Mesenchymal stem cell (in vitro differentiated cells and primary cell): ENCODE results near the gene RGP1.

ENCODE experiments used
- DNase-seq: peaks from one replicate; pipeline ENCODE4 v3.0.0-alpha.2; 2013
- H2AFZ ChIP-seq: one replicate; pipeline ENCODE4 v1.6.1; 2013; ENCODE audit warnings: low read depth, mild to moderate bottlenecking, control low read depth, inconsistent platforms, low read length, moderate library complexity
- H2AK5ac ChIP-seq: 2 replicates; pipeline ENCODE4 v1.6.1; 2013; ENCODE audit warnings: low read length, moderate library complexity, mild to moderate bottlenecking, inconsistent platforms; ENCODE audit not compliant: severe bottlenecking
- H2BK120ac ChIP-seq: one replicate; pipeline ENCODE4 v1.6.1; 2013; ENCODE audit warnings: low read depth, mild to moderate bottlenecking, inconsistent platforms, low read length, moderate library complexity
- H2BK12ac ChIP-seq, 2 experiments: one replicate each; pipeline ENCODE4 v1.6.1; 2013; ENCODE audit warnings: inconsistent platforms in 2 of 2, low read length in 2 of 2, mild to moderate bottlenecking in 2 of 2, moderate library complexity in 2 of 2, control low read depth in 1 of 2
- H2BK15ac ChIP-seq: one replicate; pipeline ENCODE4 v1.6.1; 2013; ENCODE audit warnings: mild to moderate bottlenecking, low read depth, inconsistent platforms; ENCODE audit not compliant: poor library complexity, severe bottlenecking
- H2BK5ac ChIP-seq: 2 replicates; pipeline ENCODE4 v1.6.1; 2013; ENCODE audit warnings: low read depth, mild to moderate bottlenecking, low read length, control low read depth, inconsistent platforms; ENCODE audit not compliant: poor library complexity, severe bottlenecking
- H3K14ac ChIP-seq, 2 experiments: one replicate each; pipeline ENCODE4 v1.6.1; 2013; ENCODE audit warnings: inconsistent platforms in 2 of 2, low read length in 2 of 2, control low read depth in 1 of 2, mild to moderate bottlenecking in 1 of 2, moderate library complexity in 1 of 2
- H3K18ac ChIP-seq, 2 experiments: one replicate each; pipeline ENCODE4 v1.6.1; 2013; ENCODE audit warnings: inconsistent platforms in 2 of 2, low read length in 2 of 2, control low read depth in 1 of 2, low read depth in 1 of 2, mild to moderate bottlenecking in 1 of 2
- H3K23ac ChIP-seq, 2 experiments: one replicate each; pipeline ENCODE4 v1.6.1; 2013; ENCODE audit warnings: inconsistent platforms in 2 of 2, low read length in 2 of 2, mild to moderate bottlenecking in 2 of 2, moderate library complexity in 2 of 2, control low read depth in 1 of 2
- H3K27ac ChIP-seq: 2 replicates; pipeline ENCODE4 v1.5.1; 2013; ENCODE audit warnings: mild to moderate bottlenecking, moderate library complexity, low read length, control low read depth, inconsistent platforms; ENCODE audit not compliant: poor library complexity, severe bottlenecking
- H3K27me3 ChIP-seq, 2 experiments: 2 replicates each; pipeline versions ENCODE4 v1.6.1 to v1.7.0; 2013; ENCODE audit warnings: low read length in 2 of 2, mild to moderate bottlenecking in 2 of 2, moderate library complexity in 2 of 2, control low read depth in 1 of 2, inconsistent platforms in 1 of 2; ENCODE audit not compliant: control insufficient read depth in 1 of 2, insufficient read depth in 1 of 2
- H3K36me3 ChIP-seq, 2 experiments: 2 replicates each; pipeline versions ENCODE4 v1.6.1 to v1.7.0; 2013; ENCODE audit warnings: low read length in 2 of 2, control low read depth in 1 of 2, inconsistent platforms in 1 of 2, low read depth in 1 of 2, mild to moderate bottlenecking in 1 of 2; ENCODE audit not compliant: insufficient read depth in 2 of 2, control insufficient read depth in 1 of 2
- H3K4ac ChIP-seq, 2 experiments: one replicate each; pipeline ENCODE4 v1.6.1; 2013; ENCODE audit warnings: inconsistent platforms in 2 of 2, low read length in 2 of 2, mild to moderate bottlenecking in 2 of 2, moderate library complexity in 2 of 2, control low read depth in 1 of 2, low read depth in 1 of 2
- H3K4me1 ChIP-seq: 2 replicates; pipeline ENCODE4 v1.6.1; 2013; ENCODE audit warnings: low read depth, low read length, control low read depth; ENCODE audit not compliant: control insufficient read depth, insufficient read depth
- H3K4me2 ChIP-seq: 2 replicates; pipeline ENCODE4 v1.6.1; 2013; ENCODE audit warnings: low read length, mild to moderate bottlenecking, inconsistent platforms; ENCODE audit not compliant: poor library complexity, severe bottlenecking
- H3K4me3 ChIP-seq, 2 experiments: 2 replicates each; pipeline versions ENCODE4 v1.5.1 to v1.7.0; 2013; ENCODE audit warnings: low read length in 2 of 2, mild to moderate bottlenecking in 2 of 2, control low read depth in 1 of 2, low read depth in 1 of 2; ENCODE audit not compliant: insufficient read depth in 1 of 2
- H3K79me1 ChIP-seq: replicated peaks from 2 replicates; pipeline ENCODE4 v1.6.1; 2013; ENCODE audit warnings: mild to moderate bottlenecking, control low read depth, low read length, inconsistent platforms; ENCODE audit not compliant: poor library complexity, severe bottlenecking
- H3K9ac ChIP-seq: 2 replicates; pipeline ENCODE4 v1.7.0; 2013; ENCODE audit warnings: mild to moderate bottlenecking, low read length, moderate library complexity
- H3K9me3 ChIP-seq: 2 replicates; pipeline ENCODE4 v1.7.0; 2013; ENCODE audit warnings: mild to moderate bottlenecking, low read length; ENCODE audit not compliant: control insufficient read depth
- H4K8ac ChIP-seq: one replicate; pipeline ENCODE4 v1.6.1; 2013; ENCODE audit warnings: inconsistent platforms, mild to moderate bottlenecking, low read length, moderate library complexity
- H4K91ac ChIP-seq: one replicate; pipeline ENCODE4 v1.6.1; 2013; ENCODE audit warnings: mild to moderate bottlenecking, low read length, inconsistent platforms
- WGBS: methylation state at CpG from one replicate; pipeline ENCODE4 v1.1.7; 2013; ENCODE audit warnings: mixed read lengths; 5-methylcytosine and 5-hydroxymethylcytosine counted together

RGP1 gene

GRCh38 chr9:35728041-35728971, 20.8 kb upstream of the RGP1 start:
- peak overlapping the region; percentile 52 for H4K91ac ChIP-seq
- H3K9ac ChIP-seq = peak overlapping the region; percentile 97
- under 1% methylated on average over 9 of the region's 10 CpGs for WGBS

GRCh38 chr9:35729101-35729500, 20.0 kb upstream of the RGP1 start:
- Histone ChIP-seq H3K18ac (peak overlapping the region; percentile 34 to 85), H2BK12ac (no peak overlapping the region), H3K4me1 (peaks cover 22% of the 10 kb centered on the region), H2AFZ (no peak overlapping the region), H2BK120ac (peak overlapping the region; percentile 69), H3K9ac (peak overlapping the region; percentile 97), H3K27me3 (no peaks in the 10 kb centered on the region), H3K23ac (no peak overlapping the region), H3K27ac (peak overlapping the region; percentile 91), H3K9me3 (no peaks in the 10 kb centered on the region), H2AK5ac (peak overlapping the region; percentile 98), H3K36me3 (peaks cover 14 to 30% of the 10 kb centered on the region in 2 experiments), H3K4me3 (peak overlapping the region in 1 of 2 experiments; percentile 91), H3K4ac (peak overlapping the region in 1 of 2 experiments; percentile 90), H3K4me2 (peak overlapping the region; percentile 46), H3K79me1 (peaks cover 2% of the 10 kb centered on the region), H4K91ac (peak overlapping the region; percentile 77), H4K8ac (peak overlapping the region; percentile 66), H2BK5ac (peak overlapping the region; percentile 26), H2BK15ac (no peak overlapping the region), H3K14ac (no peak overlapping the region)
- 50% methylated on average over 3 of the region's 3 CpGs for WGBS
- peak; percentile 13 for DNase-seq

More at GRCh38 chr9:35728041-35728971, 20.8 kb upstream of the RGP1 start:
- H4K8ac ChIP-seq = peak overlapping the region; percentile 71
- H3K23ac ChIP-seq = peak overlapping the region in 1 of 2 experiments; percentile 75
- peak overlapping the region; percentile 87 for H2BK5ac ChIP-seq
- peaks cover 9% of the 10 kb centered on the region for H3K79me1 ChIP-seq
- H2AK5ac ChIP-seq = peak overlapping the region; percentile 81
- peak overlapping the region in 1 of 2 experiments; percentile 29 for H3K14ac ChIP-seq
- no peaks in the 10 kb centered on the region for H3K9me3 ChIP-seq
- H3K36me3 ChIP-seq = peaks cover 20 to 38% of the 10 kb centered on the region in 2 experiments
- peak overlapping the region; percentile 39 for H2BK15ac ChIP-seq
- no peaks in the 10 kb centered on the region for H3K27me3 ChIP-seq
- peak overlapping the region; percentile 29 for H2BK120ac ChIP-seq
- H3K18ac ChIP-seq = peak overlapping the region; percentile 85 to 90
- peak overlapping the region; percentile 7 to 51 for H2BK12ac ChIP-seq
- peak overlapping the region in 1 of 2 experiments; percentile 91 for H3K4me3 ChIP-seq
- peak overlapping the region; percentile 37 for H3K4me2 ChIP-seq
- peak; percentile 86 for DNase-seq
- no peak overlapping the region for H2AFZ ChIP-seq
- peak overlapping the region; percentile 68 to 84 for H3K4ac ChIP-seq
- peak overlapping the region; percentile 93 for H3K27ac ChIP-seq
- peaks cover 20% of the 10 kb centered on the region for H3K4me1 ChIP-seq

- Histone ChIP-seq H3K9ac (peak overlapping the region; percentile 97), H4K8ac (peak overlapping the region; percentile 53), H2BK15ac (no peak overlapping the region), H3K27ac (peak overlapping the region; percentile 91), H2AK5ac (peak overlapping the region; percentile 95), H3K4me3 (peak overlapping the region; percentile 41 to 91), H3K18ac (peak overlapping the region in 1 of 2 experiments; percentile 61), H4K91ac (peak overlapping the region; percentile 79), H3K23ac (peak overlapping the region in 1 of 2 experiments; percentile 40), H3K14ac (no peak overlapping the region), H2BK12ac (peak overlapping the region; percentile 49 to 64), H2AFZ (no peak overlapping the region), H2BK120ac (peak overlapping the region; percentile 11), H3K9me3 (no peaks in the 10 kb centered on the region), H3K4me1 (peaks cover 22% of the 10 kb centered on the region), H3K4me2 (peak overlapping the region; percentile 46), H3K36me3 (peaks cover 9 to 29% of the 10 kb centered on the region in 2 experiments), H3K79me1 (no peaks in the 10 kb centered on the region), H3K27me3 (no peaks in the 10 kb centered on the region), H2BK5ac (peak overlapping the region; percentile 24), H3K4ac (peak overlapping the region in 1 of 2 experiments; percentile 33)
- WGBS = 0% methylated on average over 6 of the region's 6 CpGs
- DNase-seq = peak; percentile 90
These were observed 19.2 kb upstream of the RGP1 start for GRCh38 chr9:35729700-35730485.
